H54 (cell line): ENCODE results near the gene CCDC187.

Experiments
- DNase-seq: peaks from one replicate; pipeline ENCODE4 v3.0.0; 2011; ENCODE audit warnings: low spot score, mixed read lengths; ENCODE audit not compliant: insufficient read length
- FAIRE-seq: peaks from 3 replicates; lab custom pipeline; 2011; peaks lifted over from hg19 to GRCh38; lab: Jason Lieb, UNC
- POLR2A ChIP-seq: IDR thresholded peaks from 2 replicates; pipeline ENCODE4 v1.6.1; 2011; ENCODE audit warnings: low read depth, mild to moderate bottlenecking, low read length

CCDC187 gene

GRCh38 chr9:136220017-136220729 is 83.7 kb downstream of the CCDC187 start:
- TF ChIP-seq POLR2A = no peak
- DNase-seq (peak; percentile 98), FAIRE-seq (peak; percentile 84)

GRCh38 chr9:136219276-136219675 is 84.6 kb downstream of the CCDC187 start:
- FAIRE-seq (peak; percentile 67), DNase-seq (no peak)
- TF ChIP-seq POLR2A = no peak

GRCh38 chr9:136218673-136219072 is 85.2 kb downstream of the CCDC187 start:
- no peak for DNase-seq
- FAIRE-seq = no peak
- no peak for TF ChIP-seq POLR2A

- FAIRE-seq (no peak), DNase-seq (no peak)
- no peak for TF ChIP-seq POLR2A
These were observed 85.6 kb downstream of the CCDC187 start for GRCh38 chr9:136218271-136218670.

GRCh38 chr9:136216541-136217244 is 87.2 kb downstream of the CCDC187 start:
- FAIRE-seq (no peak), DNase-seq (no peak)
- no peak for TF ChIP-seq POLR2A

- no peak for TF ChIP-seq POLR2A
- no peak for DNase-seq
- FAIRE-seq = no peak
These were observed 90.2 kb downstream of the CCDC187 start for GRCh38 chr9:136213733-136214132.

GRCh38 chr9:136212345-136212950 is 91.4 kb downstream of the CCDC187 start:
- no peak for FAIRE-seq
- no peak for DNase-seq
- TF ChIP-seq POLR2A = no peak

- DNase-seq (no peak), FAIRE-seq (no peak)
- no peak for TF ChIP-seq POLR2A
These were observed 92.2 kb downstream of the CCDC187 start for GRCh38 chr9:136211441-136212344.

- DNase-seq = no peak
- FAIRE-seq = no peak
- TF ChIP-seq POLR2A = no peak
These were observed 92.9 kb downstream of the CCDC187 start for GRCh38 chr9:136211006-136211405.

- TF ChIP-seq POLR2A = no peak
- no peak for DNase-seq
- FAIRE-seq = no peak
These were observed 93.6 kb downstream of the CCDC187 start for GRCh38 chr9:136210276-136210675.

GRCh38 chr9:136209786-136210185 is 94.1 kb downstream of the CCDC187 start:
- DNase-seq = no peak
- no peak for FAIRE-seq
- no peak for TF ChIP-seq POLR2A

GRCh38 chr9:136209232-136209631 is 94.7 kb downstream of the CCDC187 start:
- DNase-seq = no peak
- no peak for FAIRE-seq
- no peak for TF ChIP-seq POLR2A

GRCh38 chr9:136208675-136209074 is 95.2 kb downstream of the CCDC187 start:
- DNase-seq (no peak), FAIRE-seq (no peak)
- no peak for TF ChIP-seq POLR2A
